GM23338 (cell line): Measurements from ENCODE around the gene NTN1. TPM values are rescaled to one million over a fixed set of nuclear protein-coding genes. Genes with fewer than 3 reads are reported as not detected.

Experiments used
- ATAC-seq: fragments of 200-7000 bp; cut with Tn5 transposase; 3 replicates; pipeline ENCODE4 v1.9.1; 2020
- DNase-seq: peaks from one replicate; pipeline ENCODE4 v3.0.0-alpha.2; 2015; ENCODE audit warnings: low spot score
- H2AFZ ChIP-seq: fragments of 200-600 bp; sonication (generic); 2 replicates; pipeline ENCODE4 v1.8.0; 2016; ENCODE audit warnings: antibody characterized with exemption, mild to moderate bottlenecking, moderate library complexity
- H3F3A ChIP-seq: fragments of 200-600 bp; sonication (generic); replicated peaks from 2 replicates; pipeline ENCODE4 v1.8.0; 2017; ENCODE audit warnings: antibody characterized with exemption, mixed run types, low read depth
- H3K27ac ChIP-seq: fragments of 200-600 bp; sonication (generic); 2 replicates; pipeline ENCODE4 v1.6.1; 2016; ENCODE audit warnings: low read depth
- H3K27me3 ChIP-seq: fragments of 200-600 bp; sonication (generic); 2 replicates; pipeline ENCODE4 v1.8.0; 2016; ENCODE audit warnings: mild to moderate bottlenecking, mixed run types, moderate library complexity; ENCODE audit not compliant: insufficient read depth
- H3K36me3 ChIP-seq: fragments of 200-600 bp; sonication (generic); 2 replicates; pipeline ENCODE4 v1.8.0; 2016; ENCODE audit warnings: mild to moderate bottlenecking; ENCODE audit not compliant: insufficient read depth
- H3K4me1 ChIP-seq: fragments of 200-600 bp; sonication (generic); 2 replicates; pipeline ENCODE4 v1.8.0; 2016; ENCODE audit warnings: mild to moderate bottlenecking, moderate library complexity; ENCODE audit not compliant: insufficient read depth
- H3K4me2 ChIP-seq: fragments of 200-600 bp; sonication (generic); 2 replicates; pipeline ENCODE4 v1.7.1; 2017; ENCODE audit warnings: mixed run types
- H3K4me3 ChIP-seq: fragments of 200-600 bp; sonication (generic); 2 replicates; pipeline ENCODE4 v1.6.1; 2016; ENCODE audit warnings: mixed run types
- H3K79me2 ChIP-seq: fragments of 200-600 bp; sonication (generic); replicated peaks from 2 replicates; pipeline ENCODE4 v1.8.0; 2017; ENCODE audit warnings: mild to moderate bottlenecking; ENCODE audit not compliant: insufficient read depth
- H3K9me2 ChIP-seq: fragments of 200-600 bp; sonication (generic); 2 replicates; pipeline ENCODE4 v1.8.0; 2017; ENCODE audit not compliant: insufficient read depth
- H4K20me1 ChIP-seq: fragments of 200-600 bp; sonication (generic); replicated peaks from 2 replicates; pipeline ENCODE4 v1.8.0; 2017; ENCODE audit warnings: mild to moderate bottlenecking; ENCODE audit not compliant: insufficient read depth
- H3K27ac Mint-ChIP-seq: 2 replicates; pipeline ENCODE4 v1.8.0; 2020; ENCODE audit warnings: inconsistent platforms, mild to moderate bottlenecking, moderate library complexity, mixed read lengths
- H3K27me3 Mint-ChIP-seq: 3 replicates; pipeline ENCODE4 v1.8.0; 2022; ENCODE audit warnings: low read depth, mild to moderate bottlenecking, moderate library complexity, mixed read lengths, inconsistent platforms; ENCODE audit not compliant: insufficient read depth, poor library complexity
- H3K36me3 Mint-ChIP-seq: 3 replicates; pipeline ENCODE4 v1.8.0; 2021; ENCODE audit warnings: low read depth, mild to moderate bottlenecking, inconsistent platforms, moderate library complexity, mixed read lengths
- H3K4me1 Mint-ChIP-seq: 3 replicates; pipeline ENCODE4 v1.8.0; 2020; ENCODE audit warnings: mild to moderate bottlenecking, inconsistent platforms, mixed read lengths
- H3K4me3 Mint-ChIP-seq: 3 replicates; pipeline ENCODE4 v1.8.0; 2021; ENCODE audit warnings: moderate library complexity, mild to moderate bottlenecking, inconsistent platforms, mixed read lengths
- H3K9me3 Mint-ChIP-seq: 3 replicates; pipeline ENCODE4 v1.8.0; 2020; ENCODE audit warnings: moderate library complexity, mild to moderate bottlenecking, inconsistent platforms, mixed read lengths
- CREB1 ChIP-seq: fragments of 250-450 bp; sonication (Bioruptor Pico); IDR thresholded peaks from 2 replicates; pipeline ENCODE4 v1.5.0; 2020; ENCODE audit warnings: low read depth, mild to moderate bottlenecking, moderate library complexity
- CTCF ChIP-seq, 2 experiments: fragments of 200-600 bp in 1 of 2; sonication (generic) in 1 of 2; conservative IDR thresholded peaks; 2 replicates each; pipeline versions ENCODE4 v1.5.1 to v1.6.1; 2016 to 2017; ENCODE audit warnings: antibody characterized with exemption in 2 of 2, low read depth in 2 of 2, mild to moderate bottlenecking in 2 of 2, moderate library complexity in 1 of 2
- EZH2 ChIP-seq: fragments of 200-600 bp; sonication (generic); IDR thresholded peaks from one replicate; pipeline ENCODE4 v1.8.0; 2017; ENCODE audit warnings: antibody characterized with exemption, mild to moderate bottlenecking, low read depth; ENCODE audit not compliant: unreplicated experiment
- EZH2phosphoT487 ChIP-seq: fragments of 200-600 bp; sonication (generic); IDR thresholded peaks from one replicate; pipeline ENCODE4 v1.8.1; 2018; ENCODE audit warnings: antibody characterized with exemption; ENCODE audit not compliant: unreplicated experiment
- JUNB ChIP-seq: IDR thresholded peaks from one replicate; pipeline ENCODE4 v1.6.1; 2016; ENCODE audit warnings: antibody characterized with exemption; ENCODE audit not compliant: unreplicated experiment
- NANOG ChIP-seq: IDR thresholded peaks from 2 replicates; pipeline ENCODE4 v1.6.1; 2016; ENCODE audit warnings: antibody characterized with exemption, borderline replicate concordance
- POLR2AphosphoS5 ChIP-seq: IDR thresholded peaks from 2 replicates; pipeline ENCODE4 v1.6.1; 2016; ENCODE audit warnings: antibody characterized with exemption, low read depth
- REST ChIP-seq: IDR thresholded peaks from one replicate; pipeline ENCODE4 v1.6.1; 2018; ENCODE audit warnings: antibody characterized with exemption; ENCODE audit not compliant: unreplicated experiment
- STAT1 ChIP-seq: IDR thresholded peaks from one replicate; pipeline ENCODE4 v1.6.1; 2016; ENCODE audit warnings: antibody characterized with exemption; ENCODE audit not compliant: unreplicated experiment
- ZNF114 ChIP-seq: fragments of 250-450 bp; sonication (Bioruptor Pico); IDR thresholded peaks from 2 replicates; pipeline ENCODE4 v1.5.0; 2020; ENCODE audit warnings: mild to moderate bottlenecking, moderate library complexity
- ZNF331 ChIP-seq: fragments of 250-450 bp; sonication (Bioruptor Pico); IDR thresholded peaks from 2 replicates; pipeline ENCODE4 v1.5.0; 2020; ENCODE audit warnings: low read depth, mild to moderate bottlenecking, moderate library complexity
- ZNF462 ChIP-seq: fragments of 250-450 bp; sonication (Bioruptor Pico); IDR thresholded peaks from 2 replicates; pipeline ENCODE4 v1.5.0; 2020; ENCODE audit warnings: mild to moderate bottlenecking, moderate library complexity
- polyA plus RNA-seq: library from polyadenylated mRNA; unstranded; fragments of >200 nt; fragmentation: Nextera tagmentation; extraction: Ambion mirVana; gene quantifications from 2 replicates; pipeline ENCODE4 v1.2.1, GENCODE V29; 2016
- total RNA-seq: library from RNA; depleted of rRNA; stranded (reverse); fragments of >200 nt; shearing (Covaris generic); gene quantifications from 2 replicates; pipeline ENCODE4 v1.2.3, GENCODE V29; 2014

The NTN1 gene
- total and polyA plus RNA-seq, 2 experiments from 2014 or later = 0.57 to 2.6 TPM

- Histone ChIP-seq H2AFZ (no peak overlapping the region), H3K4me1 (no peaks in the 10 kb centered on the region), H3K27me3 (no peaks in the 10 kb centered on the region), H3K27ac (no peak overlapping the region), H4K20me1 (no peaks in the 10 kb centered on the region), H3K36me3 (no peaks in the 10 kb centered on the region), H3K4me2 (no peak overlapping the region), H3K4me3 (no peak overlapping the region), H3F3A (no peaks in the 10 kb centered on the region), H3K9me2 (no peaks in the 10 kb centered on the region), H3K79me2 (no peaks in the 10 kb centered on the region)
- no peak overlapping the region for H3K27ac Mint-ChIP-seq
- H3K36me3 Mint-ChIP-seq = no peaks in the 10 kb centered on the region
- peaks cover 3% of the 10 kb centered on the region; the same call in 1 of the 3 replicates for H3K9me3 Mint-ChIP-seq
- no peak overlapping the region for H3K4me3 Mint-ChIP-seq
- peaks cover 21% of the 10 kb centered on the region for H3K27me3 Mint-ChIP-seq
- DNase-seq = no peak
- H3K4me1 Mint-ChIP-seq = peaks cover 18% of the 10 kb centered on the region
- ATAC-seq = no peak
- TF ChIP-seq STAT1 = no peak
- no peak for TF ChIP-seq ZNF114 (CRISPR knock-in tag)
- no peak for TF ChIP-seq EZH2phosphoT487
- TF ChIP-seq POLR2AphosphoS5 = no peak
- no peak for TF ChIP-seq CTCF (conservative IDR thresholded peaks at IDR 0.05; ENCODE audit: low read depth in 2 of 2)
- TF ChIP-seq CREB1 (CRISPR knock-in tag) = no peak
- TF ChIP-seq JUNB = no peak
- TF ChIP-seq ZNF331 (CRISPR knock-in tag) = no peak
- TF ChIP-seq ZNF462 (CRISPR knock-in tag) = no peak
- TF ChIP-seq NANOG = no peak
- no peak for TF ChIP-seq REST
- no peak for TF ChIP-seq EZH2
Measured at GRCh38 chr17:9148905-9149525, 127.7 kb downstream of the NTN1 start.
